GM18870 (cell line): ENCODE measurements around the gene NCKAP5.
A peak's percentile ranks its signal among the peaks of the same experiment; 100 is the strongest.
"Not testable (repeated sequence)": the region's sequence is repeated elsewhere in the genome, so short reads cannot be mapped to it uniquely, and the experiment has no call there.

ENCODE experiments used
- ATAC-seq: cut with Tn5 transposase; IDR thresholded peaks from one replicate; pipeline ENCODE4 v1.9.1; 2021; ENCODE audit warnings: moderate library complexity; ENCODE audit not compliant: unreplicated experiment

NCKAP5 gene

DNA sequence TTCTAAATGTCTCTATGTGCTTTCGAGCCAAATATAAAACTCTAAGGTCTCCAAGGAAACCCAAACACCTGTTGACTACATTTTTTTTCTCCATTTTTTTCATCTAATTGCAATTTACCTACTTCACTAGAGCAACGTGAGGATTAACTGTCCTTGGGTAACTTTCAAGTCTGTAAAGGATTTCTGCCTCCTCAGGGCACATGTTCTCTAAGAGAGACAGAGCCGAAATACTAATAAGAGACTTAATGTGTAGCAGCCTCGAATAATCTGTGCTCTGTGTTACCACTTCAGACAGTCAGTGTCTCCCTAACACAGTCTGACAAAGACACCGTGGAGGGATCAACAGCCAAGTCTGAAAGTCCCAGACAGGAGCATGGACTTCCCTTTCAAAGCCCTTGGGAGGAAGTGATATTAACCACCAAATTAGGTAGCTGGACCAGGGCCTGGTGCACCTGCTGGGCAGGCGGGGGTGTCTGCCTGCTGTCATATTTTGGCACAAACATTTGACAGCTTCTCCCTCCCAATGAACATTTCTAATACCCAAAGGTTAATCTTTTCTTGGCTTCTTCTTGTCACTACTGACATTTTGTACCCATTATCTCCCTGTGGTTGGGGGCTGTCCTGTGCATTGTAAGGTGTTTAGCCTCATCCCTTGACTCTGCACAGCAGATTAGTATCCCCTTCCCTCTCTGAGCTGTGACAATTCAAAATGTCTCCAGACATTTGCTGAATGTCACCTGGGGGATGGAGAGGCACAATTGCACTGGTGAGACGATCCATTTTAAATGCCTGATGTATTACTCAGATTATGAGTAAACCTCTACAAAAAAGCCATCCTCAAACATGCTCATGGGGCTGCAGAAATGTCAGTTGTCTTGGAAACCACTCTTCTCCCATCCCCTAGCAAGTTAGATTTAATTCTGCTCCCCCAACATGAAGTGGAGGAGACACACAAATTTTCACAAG lies 852.6 kb downstream of the NCKAP5 start:
- peak; percentile 86 for ATAC-seq

- no peak for ATAC-seq
These were observed 864.9 kb downstream of the NCKAP5 start for GRCh38 chr2:132703396-132703795.

GRCh38 chr2:132701810-132702209 lies 866.5 kb downstream of the NCKAP5 start:
- no peak for ATAC-seq

GRCh38 chr2:132699802-132700201 lies 868.5 kb downstream of the NCKAP5 start:
- not testable (repeated sequence) for ATAC-seq

- not testable (repeated sequence) for ATAC-seq
These were observed 869.9 kb downstream of the NCKAP5 start for GRCh38 chr2:132698347-132698746.

- no peak for ATAC-seq
These were observed 870.6 kb downstream of the NCKAP5 start for GRCh38 chr2:132697556-132698205.

GRCh38 chr2:132692816-132693215 lies 875.4 kb downstream of the NCKAP5 start:
- no peak for ATAC-seq

DNA sequence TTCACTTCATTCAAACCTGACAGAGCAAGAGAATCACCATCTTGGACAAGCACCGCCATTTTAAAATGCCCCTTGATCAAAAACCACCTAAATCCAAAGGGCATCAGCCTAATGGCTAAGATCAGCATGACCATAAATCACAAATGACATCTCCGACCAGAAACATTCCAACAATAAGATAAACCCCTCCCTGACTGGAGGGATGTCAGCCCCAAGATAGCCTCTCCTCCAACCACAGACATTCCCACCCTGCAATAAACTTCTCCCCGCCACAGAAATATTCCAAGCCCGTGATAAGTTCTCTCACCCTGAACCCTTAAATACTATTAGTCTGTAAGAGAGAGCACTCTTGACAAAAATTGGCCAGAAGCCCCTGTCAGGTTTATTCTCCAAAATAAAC lies 876.7 kb downstream of the NCKAP5 start:
- ATAC-seq, result no peak

DNA sequence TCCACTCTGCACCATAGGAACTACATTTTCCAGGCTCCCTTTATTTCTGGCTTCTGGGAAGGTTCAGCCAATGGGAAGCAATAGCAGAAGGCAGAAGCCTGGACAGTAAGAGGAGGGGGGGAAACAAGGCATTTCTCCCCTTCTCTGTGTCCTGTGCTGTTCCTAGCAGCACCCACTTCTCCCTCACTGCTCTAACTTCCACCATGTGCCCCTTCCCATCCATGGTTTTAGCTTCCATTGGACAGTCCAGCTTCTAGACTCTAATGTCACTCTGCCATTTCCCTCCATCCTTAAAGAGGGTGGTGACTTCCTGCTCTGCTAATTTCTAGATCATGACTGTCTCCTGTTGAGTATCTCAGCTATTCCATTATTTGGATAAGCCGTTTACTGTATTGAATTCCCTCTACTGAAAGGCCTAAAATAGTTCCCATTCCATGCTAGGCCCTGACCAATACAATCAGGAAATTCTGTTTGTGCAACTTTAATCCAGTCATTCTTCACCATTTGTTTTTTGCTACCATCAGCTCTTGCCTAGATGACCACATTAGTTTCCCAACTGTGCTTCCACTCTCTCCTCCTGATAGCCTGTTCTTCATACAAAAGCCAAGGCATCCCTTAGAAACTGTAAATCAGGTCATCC lies 877.5 kb downstream of the NCKAP5 start:
- no peak for ATAC-seq

DNA sequence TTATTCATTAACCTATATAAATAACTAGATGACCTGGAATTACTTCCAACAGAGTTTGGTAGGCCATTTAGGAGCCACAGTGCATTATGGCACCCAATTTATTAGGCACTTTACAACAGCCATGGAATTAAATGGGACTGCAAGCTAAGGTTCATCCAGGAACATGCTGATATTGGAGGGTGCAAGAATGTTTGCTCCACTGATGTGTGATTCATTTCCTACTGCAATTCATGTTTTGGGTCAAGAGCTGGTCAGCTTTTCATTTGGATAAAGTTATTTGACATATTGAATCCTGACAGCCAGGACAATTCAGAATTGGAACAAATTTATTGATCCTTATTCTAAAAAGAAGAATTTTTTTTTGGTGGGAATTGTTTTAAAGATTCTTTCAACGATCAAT lies 886.5 kb downstream of the NCKAP5 start:
- no peak for ATAC-seq

DNA sequence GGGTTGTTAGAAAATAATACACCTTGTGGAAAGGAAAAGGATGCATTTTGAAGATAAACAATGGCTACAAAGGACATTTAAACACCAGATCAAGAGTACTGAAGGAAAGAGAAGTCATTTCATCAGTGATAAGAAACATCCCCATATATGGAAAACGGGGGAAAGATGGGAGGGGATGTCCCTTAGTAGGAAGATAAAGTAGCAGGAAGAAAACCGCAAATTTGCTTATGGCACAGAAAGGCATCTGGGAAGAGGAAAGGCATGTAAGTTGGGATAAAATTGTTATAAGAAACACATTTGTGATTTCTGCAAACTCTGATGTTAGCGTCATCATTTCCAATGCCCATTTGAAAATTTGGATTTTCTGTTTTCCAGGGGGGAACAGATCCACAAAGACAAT lies 887.7 kb downstream of the NCKAP5 start:
- ATAC-seq, result no peak

DNA sequence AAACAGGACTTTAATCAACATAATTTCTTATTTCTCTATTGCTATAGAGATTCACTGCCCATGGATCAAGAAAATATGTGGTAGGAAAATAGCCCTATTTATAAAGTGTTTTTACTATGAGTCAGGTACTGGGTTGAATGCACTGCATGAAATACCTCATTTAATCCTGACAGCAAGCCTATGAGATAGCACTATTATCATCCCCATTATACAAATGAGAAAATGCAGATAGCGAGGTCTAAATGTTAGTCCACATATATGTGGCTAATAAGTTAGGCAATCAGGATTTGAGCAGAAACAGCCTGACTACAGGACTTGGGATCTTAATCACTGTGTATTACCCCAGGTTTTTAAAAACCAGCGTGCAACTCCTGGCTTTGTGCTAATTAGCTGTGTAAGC lies 889.8 kb downstream of the NCKAP5 start:
- ATAC-seq, result no peak

GRCh38 chr2:132677661-132678060 lies 890.6 kb downstream of the NCKAP5 start:
- ATAC-seq, result no peak

DNA sequence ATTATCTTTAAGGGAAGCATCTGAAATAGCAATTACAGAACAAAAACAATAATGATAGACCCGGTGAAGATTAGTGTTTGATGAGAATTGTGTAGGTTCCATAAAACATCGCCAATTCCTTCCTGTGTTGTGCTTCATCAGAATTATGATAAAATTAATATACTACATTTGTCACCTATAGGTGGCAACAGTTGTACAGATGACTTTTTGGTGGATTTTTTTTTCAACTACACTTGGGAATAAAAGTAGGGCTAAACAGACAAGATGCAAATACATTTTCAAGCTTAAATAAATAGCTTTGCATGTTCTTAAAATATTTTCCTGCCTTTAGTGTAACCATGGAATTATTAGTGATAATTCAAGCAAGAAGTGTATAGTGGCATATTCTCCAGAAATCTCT lies 891.3 kb downstream of the NCKAP5 start:
- no peak for ATAC-seq

DNA sequence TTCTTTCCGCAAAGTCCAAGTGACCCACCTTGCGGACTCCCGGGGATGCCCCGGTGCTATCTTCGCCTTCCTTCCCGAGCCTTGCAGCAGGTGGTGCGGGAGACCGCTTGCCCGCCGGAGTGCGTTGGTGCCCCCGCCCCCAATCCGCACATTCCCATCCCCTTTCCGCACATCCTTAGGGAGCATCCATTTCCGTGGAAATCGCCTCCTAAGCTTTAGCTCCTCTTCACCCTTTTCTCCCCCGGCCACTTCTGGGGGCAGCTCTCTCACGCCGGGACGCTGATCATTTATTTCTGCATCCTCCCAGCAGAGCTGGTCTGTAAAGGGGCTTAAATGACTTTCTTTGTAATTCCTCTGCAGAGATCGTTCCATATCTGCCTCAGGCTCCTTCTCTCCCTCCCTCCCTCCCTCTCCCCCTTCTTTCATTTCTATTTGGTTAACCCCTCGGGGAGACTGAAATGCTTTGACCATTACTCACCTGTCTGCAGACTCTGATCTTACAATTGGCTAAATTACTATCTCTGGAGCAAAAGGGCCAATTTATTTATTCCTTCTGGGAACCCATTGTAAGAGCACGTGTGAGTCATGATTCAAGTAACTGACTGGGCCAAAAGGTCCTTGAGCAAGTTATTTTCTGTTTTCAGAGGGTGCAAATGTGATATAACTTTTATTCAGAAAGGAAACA lies 897.0 kb downstream of the NCKAP5 start:
- no peak for ATAC-seq

DNA sequence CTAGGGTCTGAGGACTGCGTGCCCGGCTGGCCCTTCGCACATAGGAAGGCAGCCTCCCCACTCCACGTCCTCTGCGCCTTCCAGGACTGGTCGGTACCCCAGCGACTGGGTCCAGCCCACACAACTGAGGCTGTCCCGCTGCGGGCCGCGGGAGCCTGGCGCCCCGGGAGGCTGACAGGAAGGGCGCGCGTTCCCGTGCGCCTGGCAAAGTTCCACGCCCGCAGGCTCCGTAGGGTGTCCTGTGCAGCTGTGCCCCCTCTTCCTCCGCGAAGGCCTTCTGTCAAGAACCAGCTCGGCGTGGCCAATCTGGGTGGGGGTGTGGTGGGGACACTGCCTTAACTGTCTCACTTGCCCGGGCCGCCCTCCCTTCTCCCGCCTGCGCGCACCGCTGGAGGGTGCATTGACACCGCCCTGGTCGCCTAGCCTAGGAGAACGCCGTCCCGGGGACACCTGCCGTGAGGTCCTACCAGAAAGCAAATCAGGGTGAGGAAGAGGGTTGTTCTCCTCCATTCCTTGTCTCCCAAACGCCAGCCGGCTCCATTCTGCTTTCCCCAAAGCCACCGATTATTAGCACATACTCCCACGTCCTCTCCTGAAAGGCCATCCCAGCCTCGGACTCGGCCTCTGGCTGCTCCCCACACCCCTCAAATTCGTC lies 897.6 kb downstream of the NCKAP5 start:
- ATAC-seq, result no peak

DNA sequence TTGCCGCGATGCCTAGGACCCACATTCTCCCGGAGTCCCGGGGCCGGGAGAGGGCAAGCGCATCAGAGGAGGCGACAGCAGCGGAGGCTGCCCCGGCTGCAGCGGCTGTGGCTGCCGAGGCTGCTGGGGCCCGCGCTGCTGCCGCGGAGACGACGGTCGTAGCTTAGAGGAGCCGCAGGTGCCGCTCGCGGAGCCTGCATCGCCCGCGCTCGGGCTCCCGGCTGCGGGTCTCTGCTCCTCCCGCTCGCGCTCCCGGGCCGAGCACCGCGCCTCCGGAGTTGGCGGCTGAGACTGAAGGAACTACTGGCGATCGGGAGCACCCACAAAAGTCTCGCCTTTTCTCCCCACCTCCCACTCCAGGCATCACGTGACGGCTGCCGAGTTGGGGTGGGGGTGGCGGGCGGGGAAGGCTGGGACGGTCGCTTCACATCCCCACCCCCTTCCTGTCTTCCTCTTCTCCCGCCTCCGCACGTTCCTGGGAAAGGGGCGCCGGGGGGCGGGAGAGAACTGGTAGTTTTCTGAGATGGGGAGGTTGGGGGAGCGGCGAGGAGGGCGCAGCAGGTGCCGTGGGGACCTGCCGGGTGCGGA lies 898.3 kb downstream of the NCKAP5 start, which contains the start of gene LYPD1:
Gene LYPD1, minus strand, starts transcription at position 298 of the 588 bp plus-strand sequence. Its CDS starts 273 bp downstream, at position 25.
- ATAC-seq, result no peak

DNA sequence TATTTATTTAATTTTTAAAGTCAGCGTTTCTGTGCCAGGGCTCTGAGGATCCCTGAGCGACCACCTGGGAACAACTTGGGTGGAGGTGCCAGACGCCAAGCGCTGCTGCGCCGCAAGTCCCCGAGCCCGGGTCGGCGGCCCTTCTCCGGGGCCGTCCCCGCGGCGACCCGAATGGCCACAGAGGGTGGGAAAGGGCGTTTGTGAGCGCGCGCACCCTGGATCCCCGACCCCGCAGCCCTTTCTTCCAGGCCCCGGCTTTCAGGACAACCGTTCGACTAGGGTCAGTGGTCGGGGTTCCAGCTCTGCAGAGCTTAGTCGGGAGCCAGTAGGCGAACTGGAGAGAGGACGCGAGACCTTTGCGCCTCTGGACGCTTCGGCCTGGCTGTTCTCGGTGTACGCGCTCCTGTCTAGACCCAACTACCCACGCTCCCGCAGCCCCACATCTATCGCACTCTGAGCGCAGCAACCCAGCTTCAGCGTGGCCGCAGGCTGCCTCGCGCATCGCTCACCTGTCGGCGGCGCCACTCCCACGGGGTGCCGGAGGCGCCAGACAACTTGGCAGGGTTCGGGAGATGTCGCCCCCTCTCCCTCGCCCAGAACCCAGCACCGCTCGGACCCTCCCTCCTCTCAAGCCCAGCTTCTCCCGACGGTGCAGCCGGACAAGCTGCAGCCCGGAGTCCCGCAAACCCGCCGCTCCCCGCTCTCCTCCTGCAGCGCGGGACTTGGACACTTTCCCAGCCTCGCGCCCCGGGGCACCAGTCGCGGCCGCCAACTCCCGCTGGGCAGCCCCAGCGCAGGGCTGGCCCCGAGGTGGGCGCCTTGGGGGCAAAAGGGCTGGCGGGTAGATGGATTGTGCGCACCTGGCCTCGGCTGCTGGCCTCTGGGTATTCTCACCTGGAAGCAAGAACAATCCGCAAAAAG lies 899.0 kb downstream of the NCKAP5 start:
- no peak for ATAC-seq

DNA sequence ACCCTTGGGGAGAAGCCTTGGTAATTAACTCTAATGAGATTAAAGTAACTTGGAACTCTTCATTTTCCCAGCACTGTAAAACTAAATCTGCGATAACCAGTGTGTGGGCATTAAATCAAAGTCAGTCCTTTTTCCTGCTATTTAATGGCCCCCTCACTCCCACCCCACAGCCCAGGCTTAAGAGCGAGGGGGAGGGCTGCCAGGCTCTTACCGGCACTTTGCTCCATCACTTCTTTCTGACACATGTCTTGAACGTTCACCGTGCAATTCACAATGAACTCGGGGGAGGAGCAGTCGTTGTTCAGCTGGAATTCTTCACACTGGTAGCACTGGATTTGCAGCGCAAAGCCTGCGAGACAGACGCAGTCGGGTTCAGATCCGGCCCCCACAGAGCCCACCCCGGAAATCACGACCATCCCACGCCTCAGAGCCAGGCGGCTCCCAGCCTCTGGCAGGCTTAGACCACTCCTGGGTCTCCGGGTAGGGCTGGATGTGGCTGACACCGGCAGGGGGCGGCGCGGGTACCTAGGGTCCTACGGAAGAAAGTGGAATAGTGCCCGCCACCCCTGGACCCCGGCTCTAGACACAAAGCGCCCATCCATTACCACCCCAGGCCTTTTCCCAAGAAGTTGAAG lies 900.0 kb downstream of the NCKAP5 start:
- no peak for ATAC-seq
